Stimulated activated CD4-positive, alpha-beta T cell treated with anti-CD3 and anti-CD28 coated beads, Interleukin-4, amount 100 ng/mL, for 24 hours (primary cell): Measurements from ENCODE around the gene NTN1.
"Not testable (repeated sequence)": the region's sequence is repeated elsewhere in the genome, so short reads cannot be mapped to it uniquely, and the experiment has no call there.

Experiments used
- DNase-seq: peaks from one replicate; pipeline ENCODE4 v3.0.0-alpha.2; 2020

Gene NTN1

GRCh38 chr17:9256751-9257629 is 235.7 kb downstream of the NTN1 start:
- no peak for DNase-seq

DNA sequence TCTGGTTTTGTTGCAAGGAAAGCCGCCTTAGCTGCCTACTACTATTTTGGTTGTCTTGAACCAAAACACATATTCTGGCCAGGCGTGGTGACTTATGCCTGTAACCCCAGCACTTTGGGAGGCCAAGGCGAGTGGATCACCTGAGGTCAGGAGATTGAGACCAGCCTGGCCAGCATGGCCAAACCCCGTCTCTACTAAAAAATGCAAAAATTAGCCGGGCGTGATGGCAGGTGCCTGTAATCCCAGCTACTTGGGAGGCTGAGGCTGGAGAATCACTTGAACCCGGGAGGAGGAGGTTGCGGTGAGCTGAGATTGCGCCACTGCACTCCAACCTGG is 236.3 kb downstream of the NTN1 start:
- not testable (repeated sequence) for DNase-seq

- no peak for DNase-seq
These were observed 237.1 kb downstream of the NTN1 start for GRCh38 chr17:9258115-9259015.

GRCh38 chr17:9259419-9259818 is 238.1 kb downstream of the NTN1 start:
- no peak for DNase-seq

DNA sequence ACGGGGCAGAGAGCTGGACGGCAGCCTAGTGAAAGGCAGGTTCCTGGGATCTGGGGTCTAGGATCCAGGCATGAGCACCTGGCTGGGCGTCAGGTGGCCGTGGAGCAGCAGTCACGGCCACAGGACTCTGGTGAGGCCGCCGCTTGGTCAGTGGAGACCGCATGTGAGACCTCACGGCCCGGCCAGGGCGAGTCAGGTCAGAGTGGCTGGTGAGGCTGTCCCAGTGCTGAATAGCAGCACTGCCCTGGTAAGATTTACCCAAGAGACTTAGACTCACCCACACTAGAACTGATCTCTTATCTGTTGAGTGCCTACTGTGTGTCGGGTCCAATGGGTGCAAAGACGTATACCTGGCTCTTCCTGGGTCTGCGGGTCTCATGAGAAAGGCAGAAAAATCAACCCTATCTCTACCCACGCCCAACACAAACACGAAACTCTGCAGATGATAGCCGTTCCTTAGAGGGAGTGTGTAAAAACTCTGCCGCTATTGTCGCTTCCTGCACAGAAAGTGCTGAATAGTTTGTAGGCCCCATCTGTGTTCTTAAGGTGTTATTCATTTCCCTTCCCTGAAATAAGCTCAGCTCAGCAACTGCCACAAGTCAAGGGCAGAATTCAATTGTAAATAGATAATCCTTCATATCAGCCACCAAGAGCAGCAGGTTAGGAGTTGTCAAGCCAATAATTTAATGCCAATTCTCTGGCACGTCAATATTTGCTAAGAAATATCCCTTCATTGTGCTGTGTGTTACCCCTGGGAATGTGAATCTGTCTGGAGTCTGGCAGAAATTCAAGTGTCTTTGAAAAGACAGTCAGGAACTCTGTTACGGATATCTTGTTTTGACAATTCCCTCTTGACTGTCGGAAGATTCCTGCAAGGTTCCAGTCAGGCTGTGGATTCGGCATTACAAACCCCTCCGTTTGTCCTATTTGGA is 240.0 kb downstream of the NTN1 start:
- no peak for DNase-seq

DNA sequence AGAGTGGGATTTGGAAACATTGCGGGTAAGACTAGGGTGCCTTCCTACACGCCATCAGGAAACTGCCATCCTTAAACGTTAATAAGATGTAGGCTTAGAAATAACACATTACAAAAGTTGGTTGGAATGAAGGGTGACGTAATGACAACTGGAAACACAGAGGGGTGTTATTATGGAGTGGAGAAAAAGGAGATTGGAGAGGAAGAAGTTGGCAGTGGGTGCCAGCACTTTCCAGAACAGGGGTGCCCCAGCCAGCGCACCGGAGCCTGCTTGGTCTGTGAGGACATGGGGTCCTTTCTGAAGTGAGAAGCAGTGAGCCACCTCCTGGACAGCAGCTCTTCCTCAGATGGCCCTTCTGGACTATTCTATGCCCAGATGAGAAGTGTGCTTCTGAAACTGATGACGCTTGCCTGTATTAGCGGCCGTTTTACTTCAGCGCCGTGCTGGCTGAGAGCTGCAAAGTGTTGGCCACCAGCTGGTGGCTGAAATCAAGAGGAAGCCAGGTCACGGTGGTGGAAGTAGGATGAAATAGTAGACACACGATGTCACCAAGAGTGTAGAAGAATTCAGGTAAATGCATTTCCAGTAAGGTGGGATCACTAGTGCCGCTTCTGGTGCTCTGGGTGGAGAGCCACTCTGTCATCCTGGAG is 244.8 kb downstream of the NTN1 start:
- DNase-seq = no peak

DNA sequence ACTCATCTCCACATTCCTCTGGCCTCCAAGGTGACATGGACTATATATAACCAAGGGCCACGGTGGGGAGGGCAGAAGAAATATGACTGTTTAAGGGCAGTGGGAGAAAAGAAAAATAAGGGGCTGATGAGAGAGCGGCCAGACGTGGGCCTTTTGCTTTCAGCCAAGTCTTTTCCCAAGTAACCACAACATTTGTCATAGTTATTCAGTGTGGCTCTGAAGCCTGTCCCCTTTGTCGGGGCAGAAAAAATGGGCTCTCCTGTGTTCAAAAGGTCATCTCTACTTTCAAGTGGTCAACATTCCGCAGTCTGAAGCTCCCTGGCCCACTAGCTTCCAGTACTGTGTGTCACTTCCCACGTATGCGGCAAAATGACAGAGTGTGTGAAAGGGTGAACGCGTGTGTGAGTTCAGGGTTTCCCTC is 245.4 kb downstream of the NTN1 start:
- no peak for DNase-seq

DNA sequence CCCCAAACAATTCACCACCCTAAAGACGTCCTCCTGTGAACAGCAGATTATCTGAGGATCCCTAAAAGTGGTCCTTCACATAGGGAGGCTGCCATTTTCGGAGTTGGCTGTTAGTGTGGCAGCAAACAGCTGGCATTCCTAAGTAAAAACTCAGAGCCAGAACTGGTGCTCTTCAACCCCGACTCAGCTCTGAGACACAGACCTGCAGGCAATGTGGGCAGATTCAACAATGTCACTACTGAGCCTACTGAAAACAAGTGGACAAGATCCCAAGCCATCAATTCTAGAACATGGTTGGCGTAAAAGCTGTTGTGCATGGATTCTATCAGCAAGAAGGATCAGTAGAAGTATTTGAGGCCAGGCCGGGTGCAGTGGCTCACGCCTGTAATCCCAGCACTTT is 247.2 kb downstream of the NTN1 start:
- DNase-seq = no peak

GRCh38 chr17:9269350-9270035 is 248.2 kb downstream of the NTN1 start:
- no peak for DNase-seq

GRCh38 chr17:9270921-9271320 is 249.6 kb downstream of the NTN1 start:
- DNase-seq = no peak

- DNase-seq = no peak
These were observed 250.7 kb downstream of the NTN1 start for GRCh38 chr17:9271989-9272388.

GRCh38 chr17:9272501-9273200 is 251.3 kb downstream of the NTN1 start:
- no peak for DNase-seq

DNA sequence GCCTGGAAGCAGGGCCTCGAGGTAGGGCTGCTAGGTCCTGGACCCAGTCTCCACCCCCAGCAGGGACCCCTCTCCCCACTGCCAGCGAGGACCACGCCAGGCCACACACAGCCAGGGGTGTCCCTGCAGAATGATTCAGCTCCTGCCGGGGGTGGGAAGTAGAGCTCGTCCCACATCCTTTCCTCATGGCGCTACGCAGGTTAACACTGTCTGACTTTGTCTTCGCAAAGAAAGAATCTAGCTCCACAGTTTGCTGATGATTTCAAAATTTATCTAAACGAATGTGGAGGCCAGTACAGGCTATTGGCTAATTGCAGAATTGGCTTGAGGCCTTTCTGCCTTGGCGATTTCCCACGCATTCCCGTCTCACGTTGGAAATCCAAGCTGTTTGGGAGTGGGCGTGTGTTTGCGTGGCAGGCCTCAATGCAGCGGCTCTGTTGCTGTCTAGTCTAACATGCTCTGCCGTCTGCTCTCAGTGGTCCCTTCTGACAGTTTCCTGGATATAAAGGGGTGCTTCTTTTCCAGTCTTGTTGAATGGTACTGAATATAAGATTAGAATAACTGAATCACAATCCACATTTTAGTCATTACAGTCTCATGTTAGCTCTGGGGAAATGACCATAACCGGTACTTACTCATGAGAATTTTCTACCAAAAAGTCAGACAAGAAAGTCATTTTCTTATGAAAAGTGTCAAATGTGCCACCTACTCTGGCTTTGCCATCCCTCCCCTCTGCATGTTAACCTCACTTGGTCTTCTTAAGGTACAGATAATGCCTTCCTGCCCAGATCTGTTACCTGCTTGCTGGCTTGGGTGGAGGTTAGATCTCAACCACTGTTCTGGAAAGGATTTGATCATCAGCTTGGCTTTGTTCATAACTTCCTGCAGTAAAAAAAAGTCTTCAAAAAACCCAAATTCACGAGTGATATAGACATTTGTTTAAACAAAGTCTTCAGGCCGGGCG is 252.4 kb downstream of the NTN1 start:
- peak; percentile 59 for DNase-seq

GRCh38 chr17:9274973-9275372 is 253.7 kb downstream of the NTN1 start:
- DNase-seq = no peak

DNA sequence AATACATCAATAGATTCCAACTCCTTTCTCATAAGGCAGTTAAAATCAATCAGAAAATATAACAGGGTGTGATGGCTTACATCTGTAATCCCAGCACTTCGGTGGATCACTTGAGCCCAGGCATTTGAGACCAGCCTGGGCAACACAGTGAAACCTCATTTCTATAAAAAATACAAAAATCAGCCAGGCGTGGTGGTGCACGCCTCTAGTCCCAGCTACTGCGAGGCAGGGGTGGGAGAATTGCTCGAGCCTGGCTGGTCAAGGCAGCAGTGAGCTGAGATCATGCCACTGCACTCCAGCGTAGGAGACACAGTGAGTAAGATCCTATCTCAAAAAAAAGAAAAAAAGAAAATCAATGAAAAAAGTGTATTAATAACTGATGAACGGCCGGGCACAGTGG is 258.6 kb downstream of the NTN1 start:
- DNase-seq = no peak

DNA sequence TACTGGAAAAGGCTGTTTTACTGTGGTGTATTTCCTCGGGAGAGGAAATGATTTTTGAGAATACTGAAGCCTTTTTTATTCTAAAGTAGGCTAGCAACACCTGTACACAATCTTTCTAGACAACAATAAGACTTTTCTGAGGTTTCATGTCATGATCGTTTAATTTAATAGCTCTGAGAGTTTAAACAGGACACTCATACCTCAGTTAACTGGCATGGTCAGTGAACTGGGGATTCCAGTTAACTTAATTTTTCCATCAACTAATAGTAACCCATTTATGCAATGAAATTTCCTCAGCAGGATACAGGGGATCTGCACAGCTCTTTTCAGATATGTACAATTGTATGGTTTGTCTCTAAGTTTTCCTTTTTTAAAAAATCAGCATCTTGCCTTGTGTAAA is 262.6 kb downstream of the NTN1 start:
- DNase-seq = no peak

- no peak for DNase-seq
These were observed 263.6 kb downstream of the NTN1 start for GRCh38 chr17:9284884-9285283.

GRCh38 chr17:9285602-9286427 is 264.5 kb downstream of the NTN1 start:
- DNase-seq = no peak

- no peak for DNase-seq
These were observed 265.1 kb downstream of the NTN1 start for GRCh38 chr17:9286434-9286833.
